Gastroesophageal sphincter (tissue), 3 donors: ENCODE data around the gene FRA10AC1.

Source experiments
- CTCF ChIP-seq, 4 experiments: fragments of 200-600 bp in 2 of 4; fragments of 450-650 bp in 2 of 4; sonication (generic) in 1 of 4; IDR thresholded peaks; one replicate each; pipeline ENCODE4 v1.5.1; 2017 to 2019; ENCODE audit warnings: antibody characterized with exemption in 4 of 4, mild to moderate bottlenecking in 2 of 4, moderate library complexity in 2 of 4
- POLR2A ChIP-seq, 2 donors: fragments of 450-650 bp; IDR thresholded peaks; one replicate each; pipeline ENCODE4 v1.6.1; 2017; ENCODE audit warnings: antibody characterized with exemption in 2 of 2, mild to moderate bottlenecking in 2 of 2, moderate library complexity in 1 of 2
- POLR2AphosphoS5 ChIP-seq: sonication (generic); formaldehyde crosslinking; IDR thresholded peaks from one replicate; pipeline ENCODE4 v1.6.1; 2017; ENCODE audit warnings: antibody characterized with exemption

GRCh38 chr10:93703066-93703465 lies 674 bp upstream of the FRA10AC1 start:
- TF ChIP-seq POLR2A (IDR thresholded peaks at IDR 0.05) = no peak
- TF ChIP-seq POLR2AphosphoS5 = no peak
- no peak for TF ChIP-seq CTCF (IDR thresholded peaks at IDR 0.05)
